Gastrocnemius medialis (tissue), 4 donors: ENCODE measurements around the gene METRNL.

Experiments used
- CTCF ChIP-seq, 5 experiments: fragments of 450-650 bp in 3 of 5; fragments of 200-600 bp in 2 of 5; sonication (generic) in 2 of 5; IDR thresholded peaks in 4 of 5; conservative IDR thresholded peaks in 1 of 5; 1 replicate in 4 of 5; 2 replicates in 1 of 5; pipeline ENCODE4 v1.5.1; 2016 to 2019; ENCODE audit warnings: antibody characterized with exemption in 5 of 5, mild to moderate bottlenecking in 3 of 5, moderate library complexity in 3 of 5
- POLR2A ChIP-seq, 2 donors: fragments of 450-650 bp; IDR thresholded peaks; one replicate each; pipeline ENCODE4 v1.6.1; 2017; ENCODE audit warnings: antibody characterized with exemption in 2 of 2, mild to moderate bottlenecking in 2 of 2, moderate library complexity in 2 of 2

GRCh38 chr17:83032781-83033180, 46.6 kb upstream of the METRNL start:
- TF ChIP-seq CTCF (IDR thresholded peaks at IDR 0.05 in 4 of 5, conservative IDR thresholded peaks at IDR 0.05 in 1 of 5) = no peak
- TF ChIP-seq POLR2A (IDR thresholded peaks at IDR 0.05) = no peak
